Muscle layer of colon (tissue), 2 donors: ENCODE measurements around the gene AP2B1.

Source experiments
- H3K27ac ChIP-seq: one replicate; pipeline ENCODE4 v1.7.0; 2013; ENCODE audit warnings: low read depth, mild to moderate bottlenecking, low read length, moderate library complexity
- H3K27me3 ChIP-seq, 2 donors: one replicate each; pipeline ENCODE4 v1.7.0; 2013; ENCODE audit warnings: low read length in 2 of 2, mild to moderate bottlenecking in 2 of 2; ENCODE audit not compliant: insufficient read depth in 2 of 2, control insufficient read depth in 1 of 2
- H3K36me3 ChIP-seq: one replicate; pipeline ENCODE4 v1.7.0; 2013; ENCODE audit warnings: mild to moderate bottlenecking, low read length; ENCODE audit not compliant: insufficient read depth
- H3K4me1 ChIP-seq: one replicate; pipeline ENCODE4 v1.7.0; 2013; ENCODE audit warnings: mild to moderate bottlenecking, low read length; ENCODE audit not compliant: insufficient read depth
- H3K4me3 ChIP-seq, 2 donors: one replicate each; pipeline ENCODE4 v1.7.0; 2013; ENCODE audit warnings: low read length in 2 of 2, low read depth in 1 of 2, mild to moderate bottlenecking in 1 of 2, moderate library complexity in 1 of 2
- H3K9ac ChIP-seq: one replicate; pipeline ENCODE4 v1.7.0; 2013; ENCODE audit warnings: low read length
- H3K9me3 ChIP-seq: one replicate; pipeline ENCODE4 v1.7.0; 2013; ENCODE audit warnings: mild to moderate bottlenecking, low read length
- donor health status: abdominal sarcoma.
- donor health status: Adenocarcinoma of cecum.

The AP2B1 gene

DNA sequence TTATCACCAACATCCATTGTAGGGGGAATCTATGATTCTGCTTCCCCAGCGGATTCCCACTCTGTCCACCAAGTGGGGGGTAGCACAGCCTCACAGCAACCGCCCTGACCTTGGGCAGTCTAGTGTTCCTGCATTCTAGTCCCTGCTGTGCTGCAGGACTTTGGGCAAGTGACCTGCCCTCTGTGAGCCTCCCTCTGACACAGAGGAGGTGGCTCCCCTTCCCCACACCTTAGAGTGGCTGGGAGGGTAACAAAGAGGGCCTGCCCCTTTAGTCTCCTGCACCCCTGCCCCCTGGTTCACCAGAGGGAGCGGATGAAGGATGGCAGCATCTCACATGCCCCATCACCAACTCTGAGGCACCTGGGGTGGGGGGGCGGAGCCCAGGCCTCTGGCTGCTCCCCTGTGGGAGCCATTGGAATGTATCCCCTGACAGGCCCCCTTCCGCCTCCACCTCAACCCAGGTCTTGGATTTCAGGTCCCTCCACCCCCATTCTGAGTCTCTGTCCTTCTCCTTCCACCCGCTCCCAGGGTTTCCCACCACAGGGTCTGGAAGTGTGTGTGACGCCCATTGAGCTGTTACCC lies 155.9 kb downstream of the AP2B1 start:
- no peaks in the 10 kb centered on the region for H3K9me3 ChIP-seq
- H3K9ac ChIP-seq = no peak overlapping the region
- peaks cover 35 to 36% of the 10 kb centered on the region in 2 donors for H3K27me3 ChIP-seq
- H3K4me3 ChIP-seq = no peak overlapping the region
- H3K4me1 ChIP-seq = no peaks in the 10 kb centered on the region
- H3K27ac ChIP-seq = no peak overlapping the region
- no peaks in the 10 kb centered on the region for H3K36me3 ChIP-seq

GRCh38 chr17:35743626-35744328 lies 156.7 kb downstream of the AP2B1 start:
- Histone ChIP-seq H3K27ac (no peak overlapping the region), H3K9me3 (no peaks in the 10 kb centered on the region), H3K36me3 (no peaks in the 10 kb centered on the region), H3K27me3 (peaks cover 43 to 44% of the 10 kb centered on the region in 2 donors), H3K4me3 (no peak overlapping the region), H3K4me1 (no peaks in the 10 kb centered on the region), H3K9ac (no peak overlapping the region)

- Histone ChIP-seq H3K9me3 (no peaks in the 10 kb centered on the region), H3K4me3 (no peak overlapping the region), H3K36me3 (no peaks in the 10 kb centered on the region), H3K27me3 (peaks cover 53 to 55% of the 10 kb centered on the region in 2 donors), H3K9ac (no peak overlapping the region), H3K27ac (no peak overlapping the region), H3K4me1 (peaks cover under 1% of the 10 kb centered on the region)
These were observed 157.7 kb downstream of the AP2B1 start for GRCh38 chr17:35744830-35745229.

DNA sequence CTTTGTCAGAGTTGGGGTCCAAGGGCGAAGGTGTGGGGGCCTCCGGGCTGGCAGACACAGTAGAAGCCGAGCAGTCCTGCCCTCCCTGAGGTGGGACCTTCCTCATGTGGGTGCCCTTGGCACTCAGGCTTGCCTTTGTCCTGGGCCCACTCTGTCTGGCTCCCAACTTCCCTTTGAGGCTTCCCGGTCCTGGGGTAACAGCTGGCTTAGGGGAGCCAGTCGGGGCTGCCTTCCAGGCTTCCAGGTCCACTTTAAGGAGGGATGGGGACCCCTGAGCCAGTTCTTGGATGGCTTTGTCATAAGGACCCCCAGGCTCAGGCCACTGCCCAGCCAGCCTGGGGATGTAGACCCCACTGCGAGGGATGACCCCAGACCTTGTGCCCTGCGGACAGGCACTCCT lies 158.1 kb downstream of the AP2B1 start:
- peaks cover 53 to 56% of the 10 kb centered on the region in 2 donors for H3K27me3 ChIP-seq
- H3K4me1 ChIP-seq = peaks cover 5% of the 10 kb centered on the region
- H3K4me3 ChIP-seq = no peak overlapping the region
- H3K36me3 ChIP-seq = no peaks in the 10 kb centered on the region
- H3K27ac ChIP-seq = no peak overlapping the region
- no peak overlapping the region for H3K9ac ChIP-seq
- H3K9me3 ChIP-seq = no peaks in the 10 kb centered on the region

DNA sequence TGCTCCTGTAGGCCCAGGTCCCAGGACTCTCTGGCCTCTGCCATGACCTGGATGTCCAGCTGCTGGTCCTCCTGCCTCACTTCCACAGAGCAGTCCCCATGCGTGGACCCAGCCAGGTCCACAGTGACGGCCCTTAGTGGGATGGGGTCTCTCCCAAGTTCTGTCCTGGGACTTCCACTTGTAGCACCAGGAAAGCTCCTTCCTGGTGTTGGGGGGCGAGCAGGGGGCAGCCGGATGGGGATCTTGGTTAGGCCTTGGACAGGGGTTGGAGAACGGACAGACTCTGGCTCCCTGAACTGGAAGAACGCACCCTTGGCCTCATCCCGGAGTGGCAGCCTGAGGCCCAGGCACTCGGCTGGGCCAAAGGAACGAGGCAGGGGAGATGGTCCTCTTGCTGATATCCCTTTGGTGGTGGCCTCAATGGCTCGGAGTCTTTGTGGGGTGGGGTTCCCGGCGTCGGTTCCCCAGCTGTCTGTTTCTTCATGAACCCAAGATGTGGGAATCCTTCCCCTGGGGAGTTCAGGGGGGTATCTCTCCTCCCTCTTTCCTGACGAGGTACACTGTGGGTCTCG lies 158.7 kb downstream of the AP2B1 start:
- Histone ChIP-seq H3K27ac (no peak overlapping the region), H3K9ac (no peak overlapping the region), H3K9me3 (no peaks in the 10 kb centered on the region), H3K4me3 (no peak overlapping the region), H3K4me1 (peaks cover 5% of the 10 kb centered on the region), H3K27me3 (peaks cover 53 to 55% of the 10 kb centered on the region in 2 donors), H3K36me3 (no peaks in the 10 kb centered on the region)

DNA sequence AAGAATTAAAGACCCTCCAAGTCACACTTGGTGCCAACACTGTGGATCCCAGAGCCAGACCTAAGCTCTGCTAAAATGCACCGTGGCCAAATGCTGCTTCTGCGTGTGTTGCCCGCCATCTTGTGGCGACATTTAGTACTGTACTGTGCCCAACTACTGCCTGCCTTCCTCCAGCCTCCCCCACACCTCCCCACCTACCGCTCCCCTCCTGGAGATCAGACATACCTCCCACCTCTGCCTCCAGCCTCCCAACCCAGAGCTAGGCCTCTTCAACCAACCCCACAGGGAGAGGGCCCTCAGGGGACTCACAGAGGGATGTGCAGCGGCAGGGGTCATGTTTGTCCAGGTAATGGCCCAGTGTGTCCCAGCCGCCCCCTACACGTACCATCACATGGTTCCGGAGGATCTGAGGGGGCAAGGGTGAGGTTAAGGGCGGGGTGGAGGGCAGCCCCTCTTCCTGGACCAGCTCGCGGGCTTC lies 160.5 kb downstream of the AP2B1 start:
- no peak overlapping the region for H3K4me3 ChIP-seq
- no peak overlapping the region for H3K27ac ChIP-seq
- no peak overlapping the region for H3K9ac ChIP-seq
- peaks cover 5% of the 10 kb centered on the region for H3K4me1 ChIP-seq
- H3K9me3 ChIP-seq = no peaks in the 10 kb centered on the region
- peaks cover 40 to 49% of the 10 kb centered on the region in 2 donors for H3K27me3 ChIP-seq
- no peaks in the 10 kb centered on the region for H3K36me3 ChIP-seq

GRCh38 chr17:35748341-35748841 lies 161.3 kb downstream of the AP2B1 start:
- H3K4me1 ChIP-seq = peaks cover 5% of the 10 kb centered on the region
- H3K27ac ChIP-seq = no peak overlapping the region
- H3K9me3 ChIP-seq = no peaks in the 10 kb centered on the region
- no peak overlapping the region for H3K4me3 ChIP-seq
- no peak overlapping the region for H3K9ac ChIP-seq
- H3K36me3 ChIP-seq = no peaks in the 10 kb centered on the region
- H3K27me3 ChIP-seq = peaks cover 34 to 42% of the 10 kb centered on the region in 2 donors

GRCh38 chr17:35748979-35749378 lies 161.9 kb downstream of the AP2B1 start:
- Histone ChIP-seq H3K4me3 (no peak overlapping the region), H3K4me1 (peaks cover 5% of the 10 kb centered on the region), H3K27me3 (peaks cover 29 to 38% of the 10 kb centered on the region in 2 donors), H3K27ac (no peak overlapping the region), H3K36me3 (no peaks in the 10 kb centered on the region), H3K9me3 (no peaks in the 10 kb centered on the region), H3K9ac (no peak overlapping the region)

DNA sequence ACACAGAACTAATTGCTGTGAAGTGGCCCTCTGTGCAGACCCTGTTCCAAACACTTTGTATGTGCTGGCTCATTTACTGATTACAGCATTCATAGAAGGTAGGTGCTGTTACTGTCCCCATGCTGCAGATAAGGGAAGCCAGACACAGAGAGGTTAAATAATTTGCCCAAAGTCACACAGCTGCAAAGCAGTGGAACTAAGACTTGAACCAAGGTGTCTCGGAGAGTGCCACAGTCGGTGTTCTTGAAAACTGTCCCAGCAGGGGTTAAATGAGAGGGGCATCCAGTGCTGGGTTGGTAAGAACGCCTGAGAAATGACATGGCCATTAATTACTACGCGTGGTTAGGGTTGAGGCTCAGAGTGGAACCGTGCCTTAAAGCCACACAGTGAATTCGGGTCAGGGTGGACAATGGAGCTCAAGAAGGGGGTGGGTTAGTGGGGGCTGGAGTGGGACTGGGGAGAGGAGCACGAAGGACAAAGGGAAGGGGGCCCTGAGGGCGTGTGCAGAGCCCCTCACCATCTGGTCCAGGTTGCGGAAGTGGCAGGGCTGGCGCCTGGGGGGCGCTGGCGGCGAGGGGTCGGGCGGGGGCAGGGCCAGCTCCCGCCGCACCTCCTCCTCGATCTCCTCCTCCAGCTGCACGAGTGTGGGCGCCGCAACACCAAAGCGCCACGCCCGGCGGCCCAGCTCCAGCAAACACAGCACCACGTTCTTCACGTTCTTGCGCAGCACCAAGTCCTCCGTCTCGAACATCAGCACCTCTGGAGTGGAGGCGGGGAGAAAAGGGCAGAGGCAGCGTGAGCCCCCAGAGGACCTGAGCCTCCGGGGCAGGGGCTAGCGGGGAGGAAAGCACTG lies 162.7 kb downstream of the AP2B1 start:
- no peak overlapping the region for H3K4me3 ChIP-seq
- H3K27ac ChIP-seq = no peak overlapping the region
- peaks cover 29 to 38% of the 10 kb centered on the region in 2 donors for H3K27me3 ChIP-seq
- no peaks in the 10 kb centered on the region for H3K9me3 ChIP-seq
- peaks cover 5% of the 10 kb centered on the region for H3K4me1 ChIP-seq
- no peak overlapping the region for H3K9ac ChIP-seq
- H3K36me3 ChIP-seq = no peaks in the 10 kb centered on the region

- Histone ChIP-seq H3K4me1 (peaks cover 5% of the 10 kb centered on the region), H3K9ac (no peak overlapping the region), H3K4me3 (no peak overlapping the region), H3K27ac (no peak overlapping the region), H3K36me3 (no peaks in the 10 kb centered on the region), H3K9me3 (no peaks in the 10 kb centered on the region), H3K27me3 (peaks cover 29 to 38% of the 10 kb centered on the region in 2 donors)
These were observed 163.6 kb downstream of the AP2B1 start for GRCh38 chr17:35750526-35751395.
